Stimulated activated CD4-positive, alpha-beta T cell treated with anti-CD3 and anti-CD28 coated beads, Interleukin-12 subunit alpha, Interleukin-12 subunit beta, amount 100 ng/mL, for 48 hours (primary cell): Measurements from ENCODE around the gene PCED1B.

Source experiments
- DNase-seq, 3 donors: peaks; one replicate each; pipeline ENCODE4 v3.0.0-alpha.2; 2020; ENCODE audit warnings: low read depth in 2 of 3, low spot score in 1 of 3

PCED1B gene

GRCh38 chr12:47088021-47088944, 8.9 kb downstream of the PCED1B start:
- no peak for DNase-seq

- DNase-seq: no peak
Measured at GRCh38 chr12:47091009-47091408, 11.6 kb downstream of the PCED1B start.

- DNase-seq: no peak
Measured at GRCh38 chr12:47094804-47095203, 15.4 kb downstream of the PCED1B start.

GRCh38 chr12:47095446-47096236, 16.2 kb downstream of the PCED1B start:
- DNase-seq: no peak

GRCh38 chr12:47097276-47097896, 18.0 kb downstream of the PCED1B start:
- no peak for DNase-seq

- DNase-seq: no peak
Measured at GRCh38 chr12:47098099-47098498, 18.7 kb downstream of the PCED1B start.

GRCh38 chr12:47099610-47100009, 20.2 kb downstream of the PCED1B start:
- DNase-seq: no peak

- no peak for DNase-seq
Measured at GRCh38 chr12:47100160-47100559, 20.7 kb downstream of the PCED1B start.

- DNase-seq: no peak
Measured at GRCh38 chr12:47102406-47102805, 23.0 kb downstream of the PCED1B start.

- DNase-seq: no peak
Measured at GRCh38 chr12:47102845-47103651, 23.6 kb downstream of the PCED1B start.

GRCh38 chr12:47105914-47106674, 26.7 kb downstream of the PCED1B start:
- no peak for DNase-seq

GRCh38 chr12:47107446-47107845, 28.0 kb downstream of the PCED1B start:
- DNase-seq: no peak

- DNase-seq: no peak
Measured at GRCh38 chr12:47107926-47108325, 28.5 kb downstream of the PCED1B start.

- no peak for DNase-seq
Measured at GRCh38 chr12:47110011-47110541, 30.7 kb downstream of the PCED1B start.

GRCh38 chr12:47110718-47111391, 31.4 kb downstream of the PCED1B start:
- DNase-seq: no peak

GRCh38 chr12:47111392-47111778, 32.0 kb downstream of the PCED1B start:
- DNase-seq: peak in 2 of 3 donors; percentile 11 to 22

- DNase-seq: no peak
Measured at GRCh38 chr12:47111854-47112253, 32.4 kb downstream of the PCED1B start.

GRCh38 chr12:47112679-47113078, 33.3 kb downstream of the PCED1B start:
- no peak for DNase-seq

- DNase-seq: no peak
Measured at GRCh38 chr12:47114481-47114892, 35.1 kb downstream of the PCED1B start.
